ENCODE data around the gene RASIP1.
"Not testable (repeated sequence)": the region's sequence is repeated elsewhere in the genome, so short reads cannot be mapped to it uniquely, and the experiment has no call there.

The RASIP1 gene

GRCh38 chr19:48777139-48777538 lies 36.7 kb upstream of the RASIP1 start:
- H3K27ac ChIP-seq, result no peak overlapping the region
- TF ChIP-seq ZFX (IDR thresholded peaks at IDR 0.05; ENCODE audit: borderline replicate concordance), result no peak
- no peak for TF ChIP-seq CTCF (IDR thresholded peaks at IDR 0.05)

- TF ChIP-seq ZFX (IDR thresholded peaks at IDR 0.05; ENCODE audit: borderline replicate concordance) (no peak), CTCF (IDR thresholded peaks at IDR 0.05) (no peak)
- H3K27ac ChIP-seq, result 0 out of 2 replicates have a peak overlapping the region, but pooled peaks have one; percentile 12
These were observed 32.1 kb upstream of the RASIP1 start for GRCh38 chr19:48772503-48772953.

GRCh38 chr19:48770734-48771472 lies 30.5 kb upstream of the RASIP1 start:
- no peak for TF ChIP-seq CTCF (IDR thresholded peaks at IDR 0.05)
- no peak for TF ChIP-seq ZFX (IDR thresholded peaks at IDR 0.05; ENCODE audit: borderline replicate concordance)
- no peak overlapping the region for H3K27ac ChIP-seq

GRCh38 chr19:48770266-48770665 lies 29.9 kb upstream of the RASIP1 start:
- TF ChIP-seq CTCF (IDR thresholded peaks at IDR 0.05) (no peak), ZFX (IDR thresholded peaks at IDR 0.05; ENCODE audit: borderline replicate concordance) (no peak)
- H3K27ac ChIP-seq, result no peak overlapping the region

- H3K27ac ChIP-seq, result no peak overlapping the region
- TF ChIP-seq ZFX (IDR thresholded peaks at IDR 0.05; ENCODE audit: borderline replicate concordance) (no peak), CTCF (IDR thresholded peaks at IDR 0.05) (no peak)
These were observed 28.7 kb upstream of the RASIP1 start for GRCh38 chr19:48768994-48769713.

- H3K27ac ChIP-seq, result not testable (repeated sequence)
These were observed 27.9 kb upstream of the RASIP1 start for GRCh38 chr19:48768171-48768753.

- H3K27ac ChIP-seq, result not testable (repeated sequence)
These were observed 25.4 kb upstream of the RASIP1 start for GRCh38 chr19:48765816-48766215.

- no peak for TF ChIP-seq CTCF (IDR thresholded peaks at IDR 0.05)
- no peak for TF ChIP-seq ZFX (IDR thresholded peaks at IDR 0.05; ENCODE audit: borderline replicate concordance)
- no peak overlapping the region for H3K27ac ChIP-seq
These were observed 20.2 kb upstream of the RASIP1 start for GRCh38 chr19:48760504-48761205.

Data from 22Rv1 (cell line).